Activated CD4-positive, alpha-beta T cell treated with anti-CD3 and anti-CD28 coated beads for 36 hours (primary cell): ENCODE results near the gene PRKAG2. TPM values are rescaled to one million over a fixed set of nuclear protein-coding genes. Genes with fewer than 3 reads are reported as not detected.
A peak's percentile ranks its signal among the peaks of the same experiment; 100 is the strongest.
"Not testable (repeated sequence)": the region's sequence is repeated elsewhere in the genome, so short reads cannot be mapped to it uniquely, and the experiment has no call there.

Experiments
- ATAC-seq: fragments of 200-7000 bp; cut with Tn5 transposase; one replicate; pipeline ENCODE4 v1.10.0; 2021; ENCODE audit warnings: mild to moderate bottlenecking, moderate library complexity
- CTCF ChIA-PET: fragments of 350-600 bp; sonication (Branson Sonifier 250); formaldehyde crosslinking; loops from one replicate; lab custom pipeline; 2021; ENCODE audit warnings: antibody characterized with exemption; lab: Charles Lee
- POLR2A ChIA-PET: fragments of 350-600 bp; sonication (Branson Sonifier 250); formaldehyde crosslinking; loops from one replicate; lab custom pipeline; 2021; ENCODE audit warnings: antibody characterized with exemption, inconsistent platforms; lab: Charles Lee
- DNase-seq: peaks from one replicate; pipeline ENCODE4 v3.0.0-alpha.2; 2020
- H3K27ac Mint-ChIP-seq: one replicate; pipeline ENCODE4 v1.8.0; 2021; ENCODE audit warnings: mixed read lengths
- H3K27me3 Mint-ChIP-seq: one replicate; pipeline ENCODE4 v1.8.0; 2021; ENCODE audit warnings: mixed read lengths
- H3K36me3 Mint-ChIP-seq: one replicate; pipeline ENCODE4 v1.8.0; 2021; ENCODE audit warnings: low read depth, mixed read lengths
- H3K4me1 Mint-ChIP-seq: one replicate; pipeline ENCODE4 v1.8.0; 2021; ENCODE audit warnings: mixed read lengths
- H3K4me3 Mint-ChIP-seq: one replicate; pipeline ENCODE4 v1.8.0; 2021; ENCODE audit warnings: mild to moderate bottlenecking, moderate library complexity, mixed read lengths
- H3K9me3 Mint-ChIP-seq: one replicate; pipeline ENCODE4 v1.8.0; 2021; ENCODE audit warnings: low read depth, mixed read lengths
- intact Hi-C, 2 experiments: fragments of 100-400 bp; cut with DNase I in 1 of 2; cut with micrococcal nuclease in 1 of 2; formaldehyde crosslinking; loops; one replicate each; pipeline versions ENCODE4 v1.14.2 to v1.15.1; 2022 to 2024; cut with DNase I, micrococcal nuclease
- total RNA-seq, 2 experiments: library from RNA; stranded (reverse); gene quantifications; one replicate each; pipeline ENCODE4 v1.2.3, GENCODE V29; 2021

PRKAG2 gene
- total RNA-seq, 2 experiments from 2014 or later: 19.6 to 21.5 TPM

DNA sequence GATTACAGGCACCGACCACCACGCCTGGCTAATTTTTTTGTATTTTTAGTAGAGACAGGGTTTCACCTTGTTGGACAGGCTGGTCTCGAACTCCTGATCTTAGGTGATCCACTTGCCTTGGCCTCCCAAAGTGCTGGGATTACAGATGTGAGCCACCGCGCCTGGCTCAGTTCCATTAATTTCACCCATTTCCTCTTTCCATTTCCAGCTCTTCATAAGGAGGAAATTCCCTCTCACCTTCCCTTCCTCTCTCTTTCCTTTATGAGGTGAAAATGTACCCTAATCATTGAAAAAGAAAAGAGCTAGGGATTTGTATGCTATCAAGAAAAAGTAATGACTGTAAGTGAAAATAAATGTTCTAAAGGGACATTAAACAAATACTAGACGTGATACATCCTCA is 50.6 kb downstream of the PRKAG2 start:
- H3K27ac Mint-ChIP-seq, POLR2A ChIA-PET, DNase-seq, ATAC-seq, H3K4me3 Mint-ChIP-seq, H3K27me3 Mint-ChIP-seq, H3K36me3 Mint-ChIP-seq, intact Hi-C loops, H3K9me3 Mint-ChIP-seq: not testable (repeated sequence)
- H3K4me1 Mint-ChIP-seq: peaks cover 13% of the 10 kb centered on the region
- CTCF ChIA-PET: interaction anchor here (1.0 to 2.0 kb wide), 3 partner anchors 10 to 67 kb away, joined by 3 to 6 read pairs (median 5); no protein-coding TSS in a partner anchor

DNA sequence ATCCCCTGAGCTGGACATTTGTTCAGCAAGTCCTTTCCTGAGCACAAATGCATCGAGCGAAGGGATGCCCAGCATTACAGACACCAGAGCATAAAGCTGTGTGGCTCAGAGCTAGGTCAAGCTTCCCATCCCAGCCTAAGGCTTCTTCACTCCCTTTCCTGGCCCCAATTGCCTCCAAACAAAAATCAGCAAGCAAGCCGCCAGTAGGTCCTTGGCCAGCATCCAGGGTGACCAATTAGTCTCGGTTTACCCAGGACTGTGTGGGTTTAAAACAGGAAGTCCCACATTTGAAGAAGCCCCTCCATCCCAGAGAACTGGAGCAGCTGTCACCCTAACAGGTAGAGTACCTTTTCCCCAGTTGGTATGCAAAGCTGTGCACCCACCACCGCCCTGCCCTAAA is 51.2 kb downstream of the PRKAG2 start:
- intact Hi-C loops: no loop called here
- H3K27ac Mint-ChIP-seq: no peak overlapping the region
- POLR2A ChIA-PET: no interaction called here
- no peaks in the 10 kb centered on the region for H3K36me3 Mint-ChIP-seq
- H3K9me3 Mint-ChIP-seq: no peaks in the 10 kb centered on the region
- DNase-seq (no peak), ATAC-seq (no peak)
- CTCF ChIA-PET: interaction anchor here (1.0 to 2.0 kb wide), 3 partner anchors 10 to 66 kb away, joined by 3 to 6 read pairs (median 5); no protein-coding TSS in a partner anchor
- no peak overlapping the region for H3K4me3 Mint-ChIP-seq
- no peaks in the 10 kb centered on the region for H3K27me3 Mint-ChIP-seq
- peaks cover 13% of the 10 kb centered on the region for H3K4me1 Mint-ChIP-seq

DNA sequence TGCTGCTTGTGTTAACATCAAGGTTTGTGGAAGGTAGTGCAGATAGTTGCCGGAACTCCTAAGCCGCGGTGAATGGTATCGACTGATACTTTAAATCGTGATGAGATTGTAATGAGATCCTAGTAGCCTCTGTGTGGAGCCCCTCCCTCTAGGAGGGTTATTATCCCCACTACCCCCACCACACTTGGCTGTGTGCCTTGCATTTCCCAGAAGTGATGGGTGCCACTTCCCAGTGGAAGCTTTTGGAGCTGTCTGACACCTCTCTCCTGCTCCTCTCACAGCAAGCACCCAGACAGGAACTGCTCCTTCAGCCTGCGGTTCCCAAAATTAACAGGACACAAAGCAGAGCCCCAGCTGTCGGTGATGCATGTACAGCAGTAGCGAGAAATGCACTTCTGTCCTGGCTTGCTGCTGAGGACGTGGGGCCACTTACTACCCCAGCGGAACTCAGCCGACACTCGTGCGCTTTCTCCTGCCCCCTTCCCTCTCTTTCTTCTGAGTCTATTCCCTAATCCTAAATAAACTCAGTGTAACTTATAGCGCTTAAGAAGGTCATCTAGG is 52.5 kb downstream of the PRKAG2 start:
- no peak for DNase-seq
- intact Hi-C loops: no loop called here
- Mint-ChIP-seq H3K4me3 (no peak overlapping the region), H3K9me3 (no peaks in the 10 kb centered on the region), H3K27me3 (no peaks in the 10 kb centered on the region), H3K4me1 (peaks cover 12% of the 10 kb centered on the region), H3K27ac (no peak overlapping the region), H3K36me3 (no peaks in the 10 kb centered on the region)
- POLR2A ChIA-PET: no interaction called here
- ATAC-seq: no peak
- CTCF ChIA-PET: interaction anchor here (0.6 to 2.0 kb wide), 2 partner anchors 8 to 456 kb away, joined by 3 to 5 read pairs; no protein-coding TSS in a partner anchor

DNA sequence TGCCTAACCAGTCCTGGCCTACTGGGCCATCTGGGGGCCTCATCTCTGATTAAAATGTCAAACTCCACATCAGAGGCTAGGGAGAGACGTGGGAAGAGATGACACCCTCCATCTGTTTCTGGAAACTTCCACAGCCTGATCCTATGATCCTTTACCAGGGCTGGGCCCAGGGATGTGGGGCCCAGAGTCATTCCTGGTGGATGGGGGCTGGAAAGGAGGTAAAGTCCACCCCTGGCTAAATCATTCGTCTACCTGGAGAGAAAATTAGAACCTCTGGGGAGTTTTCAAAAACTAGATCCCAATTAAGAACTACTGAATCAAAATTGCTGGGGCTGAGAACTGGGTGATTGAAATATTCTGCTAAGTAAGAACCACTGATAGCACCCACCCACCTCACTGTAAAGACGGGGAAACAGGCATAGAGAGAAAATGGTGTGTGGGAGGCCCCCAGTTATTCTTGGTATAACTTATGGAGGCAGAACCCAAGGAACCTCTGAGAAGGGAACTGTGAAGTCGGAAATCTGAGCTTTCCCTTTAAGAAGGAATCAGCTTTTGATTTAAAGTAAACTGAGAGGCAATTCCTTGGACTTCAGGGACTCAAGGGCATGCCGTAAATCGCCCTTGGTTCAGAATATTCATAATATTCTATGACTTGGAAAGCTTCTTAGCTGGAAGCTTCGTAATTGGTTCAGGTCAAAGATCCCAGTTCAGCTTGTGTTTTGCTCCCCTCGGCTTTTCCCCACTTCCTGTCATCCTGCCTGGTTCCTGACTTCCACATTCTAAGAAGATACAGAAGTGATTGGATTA is 53.1 kb downstream of the PRKAG2 start:
- DNase-seq (no peak), ATAC-seq (no peak)
- CTCF ChIA-PET: interaction anchor here (0.6 kb wide), 2 partner anchors 30 to 456 kb away, joined by 3 read pairs; no protein-coding TSS in a partner anchor
- Mint-ChIP-seq H3K4me1 (peaks cover 5% of the 10 kb centered on the region), H3K27ac (peak overlapping the region; percentile 38), H3K36me3 (no peaks in the 10 kb centered on the region), H3K4me3 (no peak overlapping the region), H3K9me3 (no peaks in the 10 kb centered on the region), H3K27me3 (no peaks in the 10 kb centered on the region)
- POLR2A ChIA-PET: interaction anchor here (0.5 kb wide), 1 partner anchor 227 kb away, joined by 3 read pairs; no protein-coding TSS in a partner anchor
- intact Hi-C loops: no loop called here

DNA sequence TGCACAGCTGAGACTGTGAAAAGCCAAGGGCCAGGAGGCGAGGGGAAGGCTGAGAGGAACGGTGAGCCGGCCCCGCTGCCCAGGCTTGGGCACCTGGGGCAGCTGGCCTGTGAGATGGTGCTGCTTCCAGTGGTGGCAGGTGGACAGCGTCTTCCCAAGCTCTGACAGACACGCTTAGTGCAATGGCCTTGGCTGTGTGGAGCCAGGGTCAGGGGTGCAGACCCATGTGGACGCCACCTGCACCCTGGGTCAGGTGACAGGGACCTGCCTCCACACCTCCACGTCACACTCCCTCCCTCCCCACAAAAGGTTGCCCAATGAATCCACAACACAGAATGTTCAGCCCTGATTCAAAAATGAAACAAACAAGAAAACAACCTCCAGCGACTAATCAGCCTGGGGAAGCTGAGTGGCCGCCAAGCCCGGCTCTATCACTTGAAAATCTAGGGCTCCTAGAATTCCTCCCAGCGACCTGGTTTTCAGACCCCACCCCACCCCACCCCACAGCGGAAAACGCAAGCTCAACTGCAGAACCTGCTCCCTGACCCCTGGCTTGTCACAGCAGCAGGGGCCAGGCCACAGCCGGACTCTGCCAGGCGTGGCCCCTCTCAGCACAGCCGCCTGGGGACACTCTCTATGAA is 54.3 kb downstream of the PRKAG2 start:
- intact Hi-C loops: no loop called here
- Mint-ChIP-seq H3K27me3 (no peaks in the 10 kb centered on the region), H3K4me1 (peaks cover 5% of the 10 kb centered on the region), H3K4me3 (no peak overlapping the region), H3K36me3 (no peaks in the 10 kb centered on the region), H3K9me3 (no peaks in the 10 kb centered on the region), H3K27ac (no peak overlapping the region)
- ChIA-PET POLR2A (no interaction called here), CTCF (interaction anchor here (0.6 kb wide), 1 partner anchor 143 kb away, joined by 3 read pairs; no protein-coding TSS in a partner anchor)
- no peak for ATAC-seq
- DNase-seq: no peak

DNA sequence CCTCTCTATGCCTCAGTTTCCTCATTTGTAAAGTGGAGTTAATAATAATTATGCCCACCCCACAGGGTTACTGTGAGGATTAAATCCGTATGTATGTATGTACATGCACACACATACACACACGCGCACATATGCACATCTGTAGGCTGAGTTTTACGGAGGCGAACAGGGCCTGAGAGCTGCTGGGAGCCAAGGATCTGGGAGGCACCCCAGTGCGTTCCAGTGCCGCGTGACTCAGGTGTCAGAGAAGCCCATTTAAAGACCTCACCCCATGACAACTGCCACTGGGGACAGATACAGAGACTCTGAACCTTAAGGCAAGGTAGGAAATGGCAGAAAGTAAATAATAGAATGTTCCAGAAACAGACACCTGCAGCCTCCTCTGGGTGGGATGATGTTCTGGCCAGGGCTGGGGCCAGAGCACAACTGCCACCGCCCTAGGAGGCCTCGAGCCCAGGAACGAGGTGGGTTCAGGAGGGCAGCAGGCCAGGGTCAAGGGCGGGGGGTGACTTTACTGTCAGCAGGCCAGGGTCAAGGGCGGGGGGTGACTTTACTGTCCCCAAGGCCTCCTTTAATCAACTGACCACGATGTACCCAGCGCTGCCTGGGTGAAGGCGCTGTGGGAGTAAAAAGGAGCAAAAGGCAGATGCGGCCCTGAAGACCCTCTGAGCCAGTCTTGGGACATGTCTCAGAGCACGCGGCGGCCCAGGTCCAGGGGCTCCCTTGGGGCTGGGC is 54.9 kb downstream of the PRKAG2 start:
- Mint-ChIP-seq H3K27ac (no peak overlapping the region), H3K9me3 (no peaks in the 10 kb centered on the region), H3K27me3 (no peaks in the 10 kb centered on the region), H3K4me3 (no peak overlapping the region), H3K4me1 (peaks cover 5% of the 10 kb centered on the region), H3K36me3 (no peaks in the 10 kb centered on the region)
- POLR2A ChIA-PET: no interaction called here
- intact Hi-C loops: no loop called here
- CTCF ChIA-PET: interaction anchor here (0.6 kb wide), 1 partner anchor 142 kb away, joined by 3 read pairs; no protein-coding TSS in a partner anchor
- no peak for DNase-seq
- no peak for ATAC-seq

DNA sequence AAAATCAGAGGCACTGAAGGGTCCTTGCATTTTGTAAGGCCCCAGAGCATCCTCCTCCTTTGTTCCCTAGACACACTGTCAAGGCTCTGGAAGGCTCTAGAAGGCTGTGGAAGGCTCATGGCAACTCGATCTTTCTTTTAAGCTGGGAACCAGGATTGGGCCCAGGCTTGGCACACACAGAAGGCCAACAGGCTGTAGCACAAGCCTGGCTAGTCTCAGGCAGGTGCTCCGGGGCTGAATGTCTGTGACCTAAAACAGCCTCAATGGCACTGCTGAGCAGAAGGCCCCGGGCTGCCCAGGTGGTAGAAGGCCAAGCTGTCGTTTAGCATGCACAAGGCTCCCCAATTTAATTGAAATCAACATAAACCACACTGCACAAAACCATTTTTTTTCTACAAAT is 55.7 kb downstream of the PRKAG2 start:
- ChIA-PET POLR2A (no interaction called here), CTCF (no interaction called here)
- Mint-ChIP-seq H3K4me1 (peaks cover 5% of the 10 kb centered on the region), H3K27ac (no peak overlapping the region), H3K9me3 (no peaks in the 10 kb centered on the region), H3K4me3 (no peak overlapping the region), H3K36me3 (no peaks in the 10 kb centered on the region), H3K27me3 (no peaks in the 10 kb centered on the region)
- intact Hi-C loops: no loop called here
- ATAC-seq: no peak
- no peak for DNase-seq

DNA sequence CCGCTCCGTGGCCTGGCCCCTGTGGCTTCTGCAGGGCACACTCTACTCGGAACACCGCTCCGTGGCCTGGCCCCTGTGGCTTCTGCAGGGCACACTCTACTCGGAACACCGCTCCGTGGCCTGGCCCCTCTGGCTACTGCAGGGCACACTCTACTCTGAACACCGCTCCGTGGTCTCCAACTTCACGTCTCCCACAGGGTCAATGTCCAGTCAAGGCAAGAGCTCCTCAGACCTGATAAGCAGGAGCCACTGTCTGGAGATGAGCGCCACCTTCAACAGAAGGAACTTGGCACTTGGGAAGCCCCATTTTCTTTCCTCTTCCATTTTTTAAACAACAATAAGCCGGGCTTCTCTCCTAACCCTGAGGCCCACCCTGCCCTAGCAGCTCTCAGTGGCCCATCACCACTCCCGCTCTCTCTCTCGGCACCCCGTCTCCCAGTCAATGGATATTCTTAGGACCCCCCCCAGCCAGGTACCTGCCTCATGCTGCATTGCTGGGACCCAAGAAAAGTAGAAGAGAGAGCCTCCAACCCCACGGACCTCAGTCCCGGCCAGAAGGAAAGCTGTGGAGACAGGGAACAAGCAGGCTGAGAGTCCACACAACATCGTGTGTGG is 56.3 kb downstream of the PRKAG2 start:
- peaks cover 6% of the 10 kb centered on the region for H3K4me1 Mint-ChIP-seq
- CTCF ChIA-PET: no interaction called here
- POLR2A ChIA-PET: no interaction called here

DNA sequence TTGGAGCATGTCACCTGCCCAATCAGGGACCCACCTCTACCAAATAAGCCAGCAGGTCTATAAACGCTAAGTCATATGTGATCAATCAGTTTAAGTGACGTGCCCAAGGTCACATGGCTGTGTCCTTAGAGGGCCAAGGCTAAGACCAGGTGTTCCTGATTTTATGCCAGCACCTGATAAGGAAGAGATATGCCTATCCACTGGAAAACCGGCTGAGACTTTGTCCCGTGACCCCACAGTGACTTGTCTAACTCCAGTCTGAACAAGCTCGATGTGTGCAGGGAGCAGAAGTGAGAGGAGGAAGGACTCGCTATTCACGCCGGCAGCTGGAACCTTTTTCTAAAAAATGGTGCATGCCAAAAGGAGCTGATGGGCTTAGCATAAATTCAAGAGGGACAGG is 57.0 kb downstream of the PRKAG2 start:
- POLR2A ChIA-PET: no interaction called here
- DNase-seq: no peak
- CTCF ChIA-PET: no interaction called here
- no peaks in the 10 kb centered on the region for H3K27me3 Mint-ChIP-seq
- no peak overlapping the region for H3K4me3 Mint-ChIP-seq
- intact Hi-C loops: no loop called here
- H3K36me3 Mint-ChIP-seq: no peaks in the 10 kb centered on the region
- H3K27ac Mint-ChIP-seq: no peak overlapping the region
- no peaks in the 10 kb centered on the region for H3K9me3 Mint-ChIP-seq
- no peak for ATAC-seq
- H3K4me1 Mint-ChIP-seq: peaks cover 9% of the 10 kb centered on the region

More for the DNA sequence above, 56.3 kb downstream of the PRKAG2 start:
- ATAC-seq (no peak), DNase-seq (no peak)
- H3K27ac Mint-ChIP-seq: no peak overlapping the region
- intact Hi-C loops: no loop called here
- no peaks in the 10 kb centered on the region for H3K9me3 Mint-ChIP-seq
- H3K27me3 Mint-ChIP-seq: no peaks in the 10 kb centered on the region
- no peak overlapping the region for H3K4me3 Mint-ChIP-seq
- H3K36me3 Mint-ChIP-seq: no peaks in the 10 kb centered on the region

DNA sequence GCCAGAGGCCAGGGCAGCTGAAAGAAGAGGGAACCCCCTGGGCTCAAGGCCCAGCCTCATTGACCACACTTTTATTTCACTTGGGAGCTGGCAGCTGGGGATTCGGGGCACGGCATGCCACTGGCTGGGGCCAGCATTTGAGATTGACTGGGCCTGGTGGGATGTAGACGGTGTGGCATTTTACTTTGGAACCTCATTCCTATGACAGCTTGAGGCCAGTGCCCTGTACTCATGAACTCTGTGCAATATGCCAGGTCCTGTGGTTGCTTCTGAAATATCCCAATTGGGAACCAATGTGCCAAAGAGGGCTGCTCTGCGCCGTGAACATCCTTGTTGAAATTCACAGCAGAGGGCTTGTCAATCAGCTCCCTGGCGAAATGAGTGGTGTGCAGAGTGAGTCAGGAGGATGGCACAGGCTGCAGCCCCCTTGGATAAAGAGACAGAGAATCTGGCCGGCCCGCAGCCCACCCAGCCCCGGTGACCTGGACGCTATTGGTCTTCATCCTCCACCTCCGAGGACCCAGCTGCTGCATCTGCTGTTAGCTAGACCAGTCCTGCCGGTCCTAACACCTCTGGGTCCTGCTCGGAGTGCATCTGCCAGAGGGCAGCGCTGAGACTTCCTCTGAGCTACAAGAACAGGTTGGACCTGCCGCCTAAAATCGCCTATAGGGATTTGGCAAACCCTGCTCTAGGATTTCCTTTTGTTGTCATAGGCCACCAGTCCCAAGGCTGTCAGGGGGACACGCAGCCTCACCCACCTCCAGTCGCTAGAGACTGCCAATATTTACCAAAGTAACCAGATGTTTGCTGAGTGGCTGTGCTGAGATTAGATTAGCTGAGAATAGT is 58.0 kb downstream of the PRKAG2 start:
- no peak for DNase-seq
- H3K27ac Mint-ChIP-seq: no peak overlapping the region
- peaks cover 12% of the 10 kb centered on the region for H3K4me1 Mint-ChIP-seq
- CTCF ChIA-PET: interaction anchor here (0.6 kb wide), 1 partner anchor 28 kb away, joined by 4 read pairs; no protein-coding TSS in a partner anchor
- ATAC-seq: no peak
- intact Hi-C loops: no loop called here
- no peak overlapping the region for H3K4me3 Mint-ChIP-seq
- no peaks in the 10 kb centered on the region for H3K36me3 Mint-ChIP-seq
- no peaks in the 10 kb centered on the region for H3K27me3 Mint-ChIP-seq
- no peaks in the 10 kb centered on the region for H3K9me3 Mint-ChIP-seq
- POLR2A ChIA-PET: no interaction called here
